GM23338 (cell line): Measurements from ENCODE around the gene DPM1. TPM values are rescaled to one million over a fixed set of nuclear protein-coding genes. Genes with fewer than 3 reads are reported as not detected.

Experiments
- ATAC-seq: fragments of 200-7000 bp; cut with Tn5 transposase; 3 replicates; pipeline ENCODE4 v1.9.1; 2020
- DNase-seq: peaks from one replicate; pipeline ENCODE4 v3.0.0-alpha.2; 2015; ENCODE audit warnings: low spot score
- H2AFZ ChIP-seq: fragments of 200-600 bp; sonication (generic); 2 replicates; pipeline ENCODE4 v1.8.0; 2016; ENCODE audit warnings: antibody characterized with exemption, mild to moderate bottlenecking, moderate library complexity
- H3F3A ChIP-seq: fragments of 200-600 bp; sonication (generic); replicated peaks from 2 replicates; pipeline ENCODE4 v1.8.0; 2017; ENCODE audit warnings: antibody characterized with exemption, mixed run types, low read depth
- H3K27ac ChIP-seq: fragments of 200-600 bp; sonication (generic); 2 replicates; pipeline ENCODE4 v1.6.1; 2016; ENCODE audit warnings: low read depth
- H3K27me3 ChIP-seq: fragments of 200-600 bp; sonication (generic); 2 replicates; pipeline ENCODE4 v1.8.0; 2016; ENCODE audit warnings: mild to moderate bottlenecking, mixed run types, moderate library complexity; ENCODE audit not compliant: insufficient read depth
- H3K36me3 ChIP-seq: fragments of 200-600 bp; sonication (generic); 2 replicates; pipeline ENCODE4 v1.8.0; 2016; ENCODE audit warnings: mild to moderate bottlenecking; ENCODE audit not compliant: insufficient read depth
- H3K4me1 ChIP-seq: fragments of 200-600 bp; sonication (generic); 2 replicates; pipeline ENCODE4 v1.8.0; 2016; ENCODE audit warnings: mild to moderate bottlenecking, moderate library complexity; ENCODE audit not compliant: insufficient read depth
- H3K4me2 ChIP-seq: fragments of 200-600 bp; sonication (generic); 2 replicates; pipeline ENCODE4 v1.7.1; 2017; ENCODE audit warnings: mixed run types
- H3K4me3 ChIP-seq: fragments of 200-600 bp; sonication (generic); 2 replicates; pipeline ENCODE4 v1.6.1; 2016; ENCODE audit warnings: mixed run types
- H3K79me2 ChIP-seq: fragments of 200-600 bp; sonication (generic); replicated peaks from 2 replicates; pipeline ENCODE4 v1.8.0; 2017; ENCODE audit warnings: mild to moderate bottlenecking; ENCODE audit not compliant: insufficient read depth
- H3K9me2 ChIP-seq: fragments of 200-600 bp; sonication (generic); 2 replicates; pipeline ENCODE4 v1.8.0; 2017; ENCODE audit not compliant: insufficient read depth
- H4K20me1 ChIP-seq: fragments of 200-600 bp; sonication (generic); replicated peaks from 2 replicates; pipeline ENCODE4 v1.8.0; 2017; ENCODE audit warnings: mild to moderate bottlenecking; ENCODE audit not compliant: insufficient read depth
- H3K27ac Mint-ChIP-seq: 2 replicates; pipeline ENCODE4 v1.8.0; 2020; ENCODE audit warnings: inconsistent platforms, mild to moderate bottlenecking, moderate library complexity, mixed read lengths
- H3K27me3 Mint-ChIP-seq: 3 replicates; pipeline ENCODE4 v1.8.0; 2022; ENCODE audit warnings: low read depth, mild to moderate bottlenecking, moderate library complexity, mixed read lengths, inconsistent platforms; ENCODE audit not compliant: insufficient read depth, poor library complexity
- H3K36me3 Mint-ChIP-seq: 3 replicates; pipeline ENCODE4 v1.8.0; 2021; ENCODE audit warnings: low read depth, mild to moderate bottlenecking, inconsistent platforms, moderate library complexity, mixed read lengths
- H3K4me1 Mint-ChIP-seq: 3 replicates; pipeline ENCODE4 v1.8.0; 2020; ENCODE audit warnings: mild to moderate bottlenecking, inconsistent platforms, mixed read lengths
- H3K4me3 Mint-ChIP-seq: 3 replicates; pipeline ENCODE4 v1.8.0; 2021; ENCODE audit warnings: moderate library complexity, mild to moderate bottlenecking, inconsistent platforms, mixed read lengths
- H3K9me3 Mint-ChIP-seq: 3 replicates; pipeline ENCODE4 v1.8.0; 2020; ENCODE audit warnings: moderate library complexity, mild to moderate bottlenecking, inconsistent platforms, mixed read lengths
- ETS1 ChIP-seq: IDR thresholded peaks from 2 replicates; pipeline ENCODE4 v1.6.1; 2016; ENCODE audit warnings: antibody characterized with exemption
- EZH2 ChIP-seq: fragments of 200-600 bp; sonication (generic); IDR thresholded peaks from one replicate; pipeline ENCODE4 v1.8.0; 2017; ENCODE audit warnings: antibody characterized with exemption, mild to moderate bottlenecking, low read depth; ENCODE audit not compliant: unreplicated experiment
- STAT1 ChIP-seq: IDR thresholded peaks from one replicate; pipeline ENCODE4 v1.6.1; 2016; ENCODE audit warnings: antibody characterized with exemption; ENCODE audit not compliant: unreplicated experiment
- ZNF114 ChIP-seq: fragments of 250-450 bp; sonication (Bioruptor Pico); IDR thresholded peaks from 2 replicates; pipeline ENCODE4 v1.5.0; 2020; ENCODE audit warnings: mild to moderate bottlenecking, moderate library complexity
- polyA plus RNA-seq: library from polyadenylated mRNA; unstranded; fragments of >200 nt; fragmentation: Nextera tagmentation; extraction: Ambion mirVana; gene quantifications from 2 replicates; pipeline ENCODE4 v1.2.1, GENCODE V29; 2016
- total RNA-seq: library from RNA; depleted of rRNA; stranded (reverse); fragments of >200 nt; shearing (Covaris generic); gene quantifications from 2 replicates; pipeline ENCODE4 v1.2.3, GENCODE V29; 2014
- TF ChIP-seq, protein P1 (sequence below), 2 experiments: fragments of 200-600 bp in 1 of 2; sonication (generic) in 1 of 2; conservative IDR thresholded peaks; 2 replicates each; pipeline versions ENCODE4 v1.5.1 to v1.6.1; 2016 to 2017; ENCODE audit warnings: antibody characterized with exemption in 2 of 2, low read depth in 2 of 2, mild to moderate bottlenecking in 2 of 2, moderate library complexity in 1 of 2

The DPM1 gene
- total and polyA plus RNA-seq, 2 experiments from 2014 or later: 71.7 to 130 TPM

DNA sequence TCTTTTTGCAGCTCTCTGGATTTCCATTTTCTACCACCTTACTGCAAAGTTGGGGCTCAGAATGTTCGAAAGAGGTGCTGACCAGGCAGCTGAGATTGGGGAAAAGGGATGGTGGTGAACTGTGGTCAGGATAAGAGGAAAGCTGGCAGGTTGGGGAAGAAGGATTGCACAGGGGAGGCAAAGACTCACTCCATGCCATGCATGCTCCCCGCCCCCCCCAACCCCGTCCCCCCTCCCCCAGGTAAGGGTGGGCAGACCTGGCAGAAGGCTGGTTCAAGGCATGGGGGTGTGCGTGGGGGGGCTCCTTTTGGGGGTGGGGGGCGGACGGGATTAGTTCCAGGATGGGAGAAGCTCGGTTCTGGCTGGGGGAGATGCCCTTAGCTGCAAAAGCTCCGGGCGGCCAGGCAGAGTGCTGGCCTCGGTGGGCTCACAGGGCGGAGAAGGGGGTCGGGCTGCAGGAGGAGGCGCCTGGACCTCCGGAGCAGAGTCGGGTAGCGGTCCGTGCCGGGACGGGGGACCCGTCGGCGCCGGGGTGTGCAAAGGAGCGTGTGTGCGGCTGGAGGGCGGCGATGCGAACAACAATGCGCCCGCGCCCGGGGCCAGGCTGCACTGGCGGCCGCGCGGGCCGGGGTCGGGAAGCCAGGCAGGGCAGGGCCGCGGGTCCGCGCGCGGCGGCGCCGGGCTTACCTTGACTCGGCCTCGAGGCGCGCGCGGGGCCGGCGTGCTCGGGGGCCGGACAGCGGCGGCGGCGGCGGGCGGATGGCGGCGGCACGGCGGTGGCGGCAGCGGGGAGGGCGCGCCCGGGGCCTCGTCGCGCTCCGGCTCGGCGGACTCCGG lies 28.0 kb downstream of the DPM1 start:
- H3K4me3 Mint-ChIP-seq: peak overlapping the region; percentile 94
- peak overlapping the region; percentile 86 for H3K4me2 ChIP-seq
- peak overlapping the region; percentile 94 for H3K27ac ChIP-seq
- H3K4me1 ChIP-seq: peaks cover 42% of the 10 kb centered on the region
- TF ChIP-seq EZH2: no peak
- no peak for TF ChIP-seq ZNF114 (CRISPR knock-in tag)
- TF ChIP-seq, protein P1, sequence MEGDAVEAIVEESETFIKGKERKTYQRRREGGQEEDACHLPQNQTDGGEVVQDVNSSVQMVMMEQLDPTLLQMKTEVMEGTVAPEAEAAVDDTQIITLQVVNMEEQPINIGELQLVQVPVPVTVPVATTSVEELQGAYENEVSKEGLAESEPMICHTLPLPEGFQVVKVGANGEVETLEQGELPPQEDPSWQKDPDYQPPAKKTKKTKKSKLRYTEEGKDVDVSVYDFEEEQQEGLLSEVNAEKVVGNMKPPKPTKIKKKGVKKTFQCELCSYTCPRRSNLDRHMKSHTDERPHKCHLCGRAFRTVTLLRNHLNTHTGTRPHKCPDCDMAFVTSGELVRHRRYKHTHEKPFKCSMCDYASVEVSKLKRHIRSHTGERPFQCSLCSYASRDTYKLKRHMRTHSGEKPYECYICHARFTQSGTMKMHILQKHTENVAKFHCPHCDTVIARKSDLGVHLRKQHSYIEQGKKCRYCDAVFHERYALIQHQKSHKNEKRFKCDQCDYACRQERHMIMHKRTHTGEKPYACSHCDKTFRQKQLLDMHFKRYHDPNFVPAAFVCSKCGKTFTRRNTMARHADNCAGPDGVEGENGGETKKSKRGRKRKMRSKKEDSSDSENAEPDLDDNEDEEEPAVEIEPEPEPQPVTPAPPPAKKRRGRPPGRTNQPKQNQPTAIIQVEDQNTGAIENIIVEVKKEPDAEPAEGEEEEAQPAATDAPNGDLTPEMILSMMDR (conservative IDR thresholded peaks at IDR 0.05; ENCODE audit: low read depth in 2 of 2): no peak
- no peak for TF ChIP-seq STAT1
- no peaks in the 10 kb centered on the region for H3K9me2 ChIP-seq
- H3K27me3 ChIP-seq: no peaks in the 10 kb centered on the region
- H3K4me1 Mint-ChIP-seq: peaks cover 46% of the 10 kb centered on the region
- H3K79me2 ChIP-seq: peaks cover 48% of the 10 kb centered on the region
- H3K36me3 Mint-ChIP-seq: peaks cover 76% of the 10 kb centered on the region
- peaks cover 8% of the 10 kb centered on the region; the same call in 1 of the 2 replicates for H3K36me3 ChIP-seq
- H4K20me1 ChIP-seq: peaks cover 35% of the 10 kb centered on the region
- H2AFZ ChIP-seq: no peak overlapping the region
- H3F3A ChIP-seq: 0 out of 2 replicates have a peak, but pooled peaks cover 7% of the 10 kb centered on the region
- H3K9me3 Mint-ChIP-seq: peaks cover 7% of the 10 kb centered on the region; the same call in 2 of the 3 replicates
- peak overlapping the region; percentile 99 for H3K27ac Mint-ChIP-seq
- ATAC-seq: no peak; the same call in 2 of the 3 replicates
- H3K4me3 ChIP-seq: peak overlapping the region; percentile 73
- no peak for DNase-seq
- peaks cover 18% of the 10 kb centered on the region for H3K27me3 Mint-ChIP-seq

GRCh38 chr20:50929299-50930138 lies 28.8 kb downstream of the DPM1 start:
- H3K4me3 Mint-ChIP-seq: peak overlapping the region; percentile 94
- H3K36me3 ChIP-seq: peaks cover 3% of the 10 kb centered on the region; the same call in 1 of the 2 replicates
- H3K4me3 ChIP-seq: peak overlapping the region; percentile 73
- H3K4me1 Mint-ChIP-seq: peaks cover 53% of the 10 kb centered on the region
- peaks cover 18% of the 10 kb centered on the region for H3K27me3 Mint-ChIP-seq
- DNase-seq (peak; percentile 99), ATAC-seq (peak; percentile 75)
- H3F3A ChIP-seq: 0 out of 2 replicates have a peak, but pooled peaks cover 7% of the 10 kb centered on the region
- H3K9me2 ChIP-seq: no peaks in the 10 kb centered on the region
- H3K79me2 ChIP-seq: peaks cover 56% of the 10 kb centered on the region
- no peaks in the 10 kb centered on the region for H3K27me3 ChIP-seq
- H3K9me3 Mint-ChIP-seq: peaks cover 7% of the 10 kb centered on the region; the same call in 2 of the 3 replicates
- peaks cover 44% of the 10 kb centered on the region for H4K20me1 ChIP-seq
- H3K27ac ChIP-seq: peak overlapping the region; percentile 94
- H3K36me3 Mint-ChIP-seq: peaks cover 76% of the 10 kb centered on the region
- peak overlapping the region; percentile 86 for H3K4me2 ChIP-seq
- H2AFZ ChIP-seq: no peak overlapping the region
- peaks cover 43% of the 10 kb centered on the region for H3K4me1 ChIP-seq
- peak overlapping the region; percentile 99 for H3K27ac Mint-ChIP-seq
- TF ChIP-seq ETS1: peak; percentile 58; the same call in 1 of the 2 replicates
- TF ChIP-seq, protein P1 (conservative IDR thresholded peaks at IDR 0.05; ENCODE audit: low read depth in 2 of 2): peak; percentile 97 to 99
